Neural cell (in vitro differentiated cells): ENCODE measurements around the gene DEGS2. TPM values are rescaled to one million over a fixed set of nuclear protein-coding genes. Genes with fewer than 3 reads are reported as not detected.

Experiments used
- H2AFZ ChIP-seq: fragments of 200-600, 300-800 bp; sonication (generic), shearing (Covaris generic); 2 replicates; pipeline ENCODE4 v1.6.0; 2014; ENCODE audit warnings: low read depth, mild to moderate bottlenecking, antibody characterized with exemption, low read length, moderate library complexity
- H3F3A ChIP-seq: fragments of 200-600 bp; shearing (Covaris generic); 2 replicates; pipeline ENCODE4 v1.6.1; 2016; ENCODE audit warnings: mild to moderate bottlenecking, moderate library complexity, mixed read lengths, antibody characterized with exemption, low read length; ENCODE audit not compliant: insufficient read depth, poor library complexity, severe bottlenecking
- H3K27ac ChIP-seq: fragments of 200-600, 300-800 bp; sonication (generic), shearing (Covaris generic); 2 replicates; pipeline ENCODE4 v1.5.1; 2014; ENCODE audit warnings: mild to moderate bottlenecking, low read length, moderate library complexity
- H3K27me3 ChIP-seq: fragments of 300-800, 200-600 bp; sonication (generic), shearing (Covaris generic); 2 replicates; pipeline ENCODE4 v1.6.0; 2014; ENCODE audit warnings: mild to moderate bottlenecking, low read depth, low read length, moderate library complexity; ENCODE audit not compliant: insufficient read depth
- H3K36me3 ChIP-seq: fragments of 300-800, 200-600 bp; sonication (generic), shearing (Covaris generic); 2 replicates; pipeline ENCODE4 v1.5.1; 2014; ENCODE audit warnings: mild to moderate bottlenecking, antibody characterized with exemption, low read length, moderate library complexity; ENCODE audit not compliant: insufficient read depth
- H3K4me2 ChIP-seq: fragments of 300-800, 200-600 bp; sonication (generic), shearing (Covaris generic); 2 replicates; pipeline ENCODE4 v1.6.0; 2014; ENCODE audit warnings: mild to moderate bottlenecking, low read length
- H3K4me3 ChIP-seq: fragments of 300-800, 200-600 bp; sonication (generic), shearing (Covaris generic); 2 replicates; pipeline ENCODE4 v1.5.1; 2014; ENCODE audit warnings: mild to moderate bottlenecking, low read length, moderate library complexity
- H3K79me2 ChIP-seq: fragments of 200-600 bp; shearing (Covaris generic); replicated peaks from 2 replicates; pipeline ENCODE4 v1.6.0; 2014; ENCODE audit warnings: mild to moderate bottlenecking, low read length, moderate library complexity; ENCODE audit not compliant: insufficient read depth
- H3K9ac ChIP-seq: fragments of 300-800, 200-600 bp; sonication (generic), shearing (Covaris generic); 2 replicates; pipeline ENCODE4 v1.6.1; 2016; ENCODE audit warnings: mild to moderate bottlenecking, low read length, mixed read lengths
- H3K9me2 ChIP-seq: fragments of 200-600 bp; shearing (Covaris generic); 2 replicates; pipeline ENCODE4 v1.6.1; 2016; ENCODE audit warnings: mild to moderate bottlenecking, low read length, mixed read lengths; ENCODE audit not compliant: insufficient read depth
- H3K9me3 ChIP-seq: fragments of 200-600, 300-800 bp; sonication (generic), shearing (Covaris generic); 2 replicates; pipeline ENCODE4 v1.6.1; 2016; ENCODE audit warnings: mild to moderate bottlenecking, mixed run types, low read length, moderate library complexity, mixed read lengths
- H4K20me1 ChIP-seq: fragments of 200-600 bp; shearing (Covaris generic); 2 replicates; pipeline ENCODE4 v1.6.1; 2016; ENCODE audit warnings: mild to moderate bottlenecking, mixed run types; ENCODE audit not compliant: insufficient read depth
- EZH2 ChIP-seq: fragments of 200-600, 300-800 bp; shearing (Covaris generic), sonication (generic); IDR thresholded peaks from 2 replicates; pipeline ENCODE4 v1.6.1; 2014; ENCODE audit warnings: antibody characterized with exemption, low read length, borderline replicate concordance, mild to moderate bottlenecking; ENCODE audit not compliant: insufficient read depth, poor library complexity, severe bottlenecking
- MXI1 ChIP-seq: fragments of 450-650 bp; conservative IDR thresholded peaks from 2 replicates; pipeline ENCODE4 v1.6.1; 2014; ENCODE audit warnings: antibody characterized with exemption, mild to moderate bottlenecking; ENCODE audit not compliant: poor library complexity, severe bottlenecking
- POLR2AphosphoS5 ChIP-seq: IDR thresholded peaks from 2 replicates; pipeline ENCODE4 v1.6.1; 2012
- RAD21 ChIP-seq: fragments of 450-650 bp; conservative IDR thresholded peaks from 2 replicates; pipeline ENCODE4 v1.6.1; 2014; ENCODE audit warnings: antibody characterized with exemption, mild to moderate bottlenecking, moderate library complexity
- SMC3 ChIP-seq: fragments of 450-650 bp; conservative IDR thresholded peaks from 2 replicates; pipeline ENCODE4 v1.6.1; 2014; ENCODE audit warnings: antibody characterized with exemption, mild to moderate bottlenecking, moderate library complexity; ENCODE audit not compliant: poor library complexity
- TAF1 ChIP-seq: IDR thresholded peaks from 2 replicates; pipeline ENCODE4 v1.6.1; 2012; ENCODE audit warnings: low read depth
- polyA plus RNA-seq: library from polyadenylated mRNA; depleted of rRNA; stranded (reverse); fragments of >200 nt; gene quantifications from 2 replicates; pipeline ENCODE4 v1.2.3, GENCODE V29; 2014

Gene DEGS2
- polyA plus RNA-seq, 1 donor from 2014 or later: 0.37 TPM

DNA sequence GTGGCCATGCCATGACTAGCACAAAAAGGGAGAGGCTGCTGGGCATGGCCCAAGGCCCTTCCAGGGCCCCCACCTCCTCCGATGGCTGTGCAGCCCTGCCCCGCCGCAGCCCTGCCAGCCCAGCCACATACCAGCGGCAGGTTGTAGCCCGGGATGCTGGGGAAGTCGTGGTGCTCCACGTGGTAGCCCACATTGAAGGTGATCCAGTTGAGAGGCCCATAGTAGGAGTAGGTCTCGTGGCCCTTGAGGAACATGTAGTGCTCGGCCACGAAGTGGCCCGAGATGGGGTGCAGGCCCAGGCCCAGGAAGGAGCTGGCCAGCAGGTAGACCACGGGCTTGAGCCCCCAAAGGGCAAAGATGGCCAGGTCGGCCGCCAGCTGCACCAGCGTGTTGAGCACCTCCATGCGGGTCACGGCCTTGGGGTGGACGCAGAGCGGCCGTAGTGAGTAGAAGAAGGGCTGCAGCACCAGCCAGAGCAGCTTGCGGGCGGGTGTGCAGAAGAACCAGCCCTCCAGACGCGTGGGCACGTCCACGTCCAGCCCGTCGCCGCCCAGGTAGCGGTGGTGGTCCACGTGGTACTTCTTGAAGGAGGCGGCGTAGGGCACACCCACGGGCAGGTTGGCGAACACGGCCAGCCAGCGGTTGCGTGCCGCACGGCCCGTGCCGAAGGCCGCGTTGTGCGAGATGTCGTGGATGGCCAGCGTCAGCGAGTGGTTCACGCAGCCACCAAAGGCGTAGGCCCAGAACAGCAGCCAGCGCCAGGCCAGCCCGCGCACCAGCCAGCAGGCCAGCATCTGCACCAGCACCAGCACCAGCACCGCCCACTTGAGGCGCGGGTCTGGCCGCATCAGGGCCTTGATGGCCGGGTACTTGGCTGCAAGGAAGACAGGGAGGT, 10.4 kb downstream of the DEGS2 start:
- no peaks in the 10 kb centered on the region for H3K27me3 ChIP-seq
- H3K9ac ChIP-seq: no peak overlapping the region
- no peak overlapping the region for H3K27ac ChIP-seq
- H3K9me3 ChIP-seq: no peaks in the 10 kb centered on the region
- no peak overlapping the region for H2AFZ ChIP-seq
- H3K4me3 ChIP-seq: no peak overlapping the region
- H3K36me3 ChIP-seq: no peaks in the 10 kb centered on the region
- H3F3A ChIP-seq: no peaks in the 10 kb centered on the region
- no peaks in the 10 kb centered on the region for H3K9me2 ChIP-seq
- H3K4me2 ChIP-seq: no peak overlapping the region
- no peaks in the 10 kb centered on the region for H4K20me1 ChIP-seq
- TF ChIP-seq EZH2 (no peak), POLR2AphosphoS5 (peak; percentile 3)
- no peaks in the 10 kb centered on the region for H3K79me2 ChIP-seq

DNA sequence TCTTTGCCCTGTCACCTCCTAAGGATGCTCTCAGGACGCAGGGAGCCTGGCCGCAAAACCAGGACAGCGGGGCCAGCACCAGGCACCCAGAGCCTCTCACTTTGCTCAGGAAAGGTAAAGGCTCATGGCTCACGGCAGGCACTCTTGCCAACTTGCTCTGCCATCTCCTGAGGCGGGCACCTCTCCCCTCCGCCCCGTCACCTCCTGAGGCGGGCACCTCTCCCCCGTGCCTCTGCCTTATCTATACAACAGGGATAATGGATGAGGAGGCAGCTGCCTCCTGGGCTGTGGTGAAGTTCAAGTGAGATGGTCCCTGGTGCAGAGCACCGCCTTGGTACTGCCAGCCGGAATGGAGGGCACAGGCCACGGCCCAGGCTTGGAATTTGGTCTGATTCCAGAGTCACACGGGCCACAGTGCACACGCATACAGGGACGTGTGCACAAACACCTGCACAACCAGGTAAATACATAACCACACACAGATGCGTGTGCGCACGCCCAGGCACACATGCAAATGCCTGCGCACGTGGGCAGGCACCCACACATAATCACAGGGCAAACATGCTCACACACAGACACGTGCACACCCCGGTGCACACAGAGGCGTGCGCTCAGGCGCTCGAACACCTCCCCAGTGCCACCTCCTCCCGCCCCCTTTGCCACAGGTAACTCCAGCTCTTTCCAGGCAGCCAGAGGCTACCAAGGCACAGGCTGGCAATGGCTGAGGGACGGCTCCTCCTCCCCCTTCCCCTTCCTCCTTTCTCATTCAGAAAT, 11.6 kb downstream of the DEGS2 start:
- Histone ChIP-seq H3K9me3 (no peaks in the 10 kb centered on the region), H3K27me3 (no peaks in the 10 kb centered on the region), H3K27ac (no peak overlapping the region), H2AFZ (no peak overlapping the region), H3K9me2 (no peaks in the 10 kb centered on the region), H3F3A (no peaks in the 10 kb centered on the region), H4K20me1 (no peaks in the 10 kb centered on the region), H3K9ac (no peak overlapping the region), H3K79me2 (no peaks in the 10 kb centered on the region), H3K4me2 (no peak overlapping the region), H3K36me3 (no peaks in the 10 kb centered on the region), H3K4me3 (no peak overlapping the region)
- TF ChIP-seq SMC3 (no peak), POLR2AphosphoS5 (peak; percentile 24)

DNA sequence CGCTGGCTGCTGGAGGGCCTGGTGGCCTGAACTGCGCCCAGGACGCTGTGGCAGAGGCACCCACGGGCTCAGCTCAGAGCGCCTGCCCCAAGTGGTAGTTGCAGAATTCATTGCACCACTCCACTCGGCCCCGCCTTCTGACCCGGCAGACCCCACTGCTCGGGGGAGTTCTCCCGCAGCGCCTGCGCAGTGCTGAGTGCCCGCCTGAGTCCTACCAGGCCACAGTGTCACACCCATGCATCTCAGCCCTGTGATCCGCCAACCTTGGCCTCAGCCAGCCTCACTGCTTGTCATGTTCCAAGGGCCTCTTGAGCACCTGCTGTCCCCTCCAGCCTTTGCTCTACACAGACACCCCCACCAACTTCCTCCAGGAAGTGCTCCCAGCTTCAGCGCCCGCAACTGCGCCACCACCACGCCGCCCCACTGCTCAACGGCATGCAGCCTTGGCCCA, 12.2 kb downstream of the DEGS2 start:
- Histone ChIP-seq H3K27ac (no peak overlapping the region), H4K20me1 (no peaks in the 10 kb centered on the region), H3F3A (no peaks in the 10 kb centered on the region), H3K79me2 (no peaks in the 10 kb centered on the region), H3K36me3 (no peaks in the 10 kb centered on the region), H3K9me3 (no peaks in the 10 kb centered on the region), H3K4me2 (no peak overlapping the region), H3K27me3 (no peaks in the 10 kb centered on the region), H3K9ac (no peak overlapping the region), H3K4me3 (no peak overlapping the region), H2AFZ (no peak overlapping the region), H3K9me2 (no peaks in the 10 kb centered on the region)
- TF ChIP-seq SMC3 (no peak), POLR2AphosphoS5 (peak; percentile 9), EZH2 (no peak)

DNA sequence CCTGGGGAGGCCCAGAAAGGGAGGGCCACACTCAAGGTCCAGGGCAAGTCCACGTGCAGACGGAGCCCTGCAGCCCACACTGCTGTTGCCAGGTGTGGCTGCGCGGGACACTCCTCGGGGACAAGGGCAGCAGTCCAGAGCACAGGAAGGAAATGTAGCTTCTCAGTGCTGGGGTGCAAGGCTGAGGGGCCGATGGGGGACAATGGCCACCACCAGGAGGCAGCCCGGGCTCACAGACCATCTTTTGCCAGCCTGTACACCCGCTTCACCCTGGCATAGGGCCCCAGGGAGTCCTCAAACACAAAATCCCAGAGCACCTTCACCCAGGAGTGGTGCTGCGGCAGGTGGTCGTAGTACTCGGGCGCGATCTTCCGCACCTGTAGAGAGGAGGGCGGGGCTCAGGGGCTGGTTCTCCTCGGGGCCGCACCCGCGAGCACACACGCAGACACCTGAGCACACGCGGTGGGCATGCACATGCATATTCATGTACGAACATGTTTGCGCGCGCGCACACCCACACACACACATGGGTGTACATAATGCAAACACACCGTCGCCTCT, 12.8 kb downstream of the DEGS2 start:
- Histone ChIP-seq H3K9me2 (no peaks in the 10 kb centered on the region), H3K27ac (no peak overlapping the region), H2AFZ (no peak overlapping the region), H3K4me2 (no peak overlapping the region), H3K4me3 (no peak overlapping the region), H3F3A (no peaks in the 10 kb centered on the region), H3K36me3 (no peaks in the 10 kb centered on the region), H3K27me3 (no peaks in the 10 kb centered on the region), H3K9me3 (no peaks in the 10 kb centered on the region), H4K20me1 (no peaks in the 10 kb centered on the region), H3K79me2 (no peaks in the 10 kb centered on the region), H3K9ac (no peak overlapping the region)
- TF ChIP-seq SMC3 (no peak), TAF1 (no peak), EZH2 (no peak), MXI1 (no peak), RAD21 (no peak), POLR2AphosphoS5 (peak; percentile 20)
